Kidney (tissue), 14 donors: ENCODE results near the gene YPEL3. TPM values are rescaled to one million over a fixed set of nuclear protein-coding genes. Genes with fewer than 3 reads are reported as not detected.

ENCODE experiments used
- DNase-seq, 5 donors: peaks; one replicate each; pipeline ENCODE4 v3.0.0-alpha.2; 2013 to 2020
- FAIRE-seq: peaks from 2 replicates; lab custom pipeline; 2012; peaks lifted over from hg19 to GRCh38; lab: Jason Lieb, UNC
- H3K27ac ChIP-seq, 2 donors: one replicate each; pipeline ENCODE4 v1.7.0; 2013; ENCODE audit warnings: low read depth in 2 of 2, low read length in 2 of 2, inconsistent platforms in 1 of 2
- H3K27me3 ChIP-seq: one replicate; pipeline ENCODE4 v1.7.1; 2013; ENCODE audit warnings: low read length, inconsistent platforms; ENCODE audit not compliant: control insufficient read depth, insufficient read depth
- H3K36me3 ChIP-seq, 3 donors: one replicate each; pipeline versions ENCODE4 v1.7.0 to v1.7.1; 2013; ENCODE audit warnings: low read length in 3 of 3, control low read depth in 1 of 3, inconsistent platforms in 1 of 3; ENCODE audit not compliant: insufficient read depth in 3 of 3, control insufficient read depth in 2 of 3
- H3K4me1 ChIP-seq, 3 donors: one replicate each; pipeline versions ENCODE4 v1.7.0 to v1.7.1; 2013; ENCODE audit warnings: low read length in 3 of 3, inconsistent platforms in 1 of 3, low read depth in 1 of 3; ENCODE audit not compliant: control insufficient read depth in 2 of 3, insufficient read depth in 2 of 3
- H3K4me3 ChIP-seq, 3 donors: one replicate each; pipeline versions ENCODE4 v1.7.0 to v1.8.1; 2013; ENCODE audit warnings: low read length in 3 of 3, control low read depth in 1 of 3, inconsistent platforms in 1 of 3
- H3K9ac ChIP-seq, 3 donors: one replicate each; pipeline versions ENCODE4 v1.7.0 to v1.7.1; 2013; ENCODE audit warnings: low read length in 3 of 3, control low read depth in 1 of 3, inconsistent platforms in 1 of 3
- H3K9me3 ChIP-seq, 3 donors: one replicate each; pipeline versions ENCODE4 v1.7.0 to v1.7.1; 2013; ENCODE audit warnings: low read length in 3 of 3, control low read depth in 1 of 3, inconsistent platforms in 1 of 3; ENCODE audit not compliant: control insufficient read depth in 2 of 3, insufficient read depth in 1 of 3
- CTCF ChIP-seq: IDR thresholded peaks from 3 replicates; pipeline ENCODE4 v1.5.1; 2012; ENCODE audit warnings: mild to moderate bottlenecking, moderate library complexity, borderline replicate concordance; ENCODE audit not compliant: insufficient read depth; ENCODE audit errors: extremely low read depth
- intact Hi-C: fragments of 100-400 bp; cut with DNase I; formaldehyde crosslinking; loops from one replicate; pipeline ENCODE4 v1.11.1; 2022
- polyA plus RNA-seq: library from polyadenylated mRNA; stranded (reverse); fragments of 350-450 nt; fragmentation: Illumina TruSeq; extraction: RNeasy Lipid Tissue Mini Kit (QIAGEN cat#74804); gene quantifications from one replicate; pipeline ENCODE4 v1.2.3, GENCODE V29; 2014; ENCODE audit warnings: low read depth, low replicate concordance; ENCODE audit not compliant: insufficient read depth
- total RNA-seq: library from RNA; stranded (reverse); fragmentation: NEBNext Ultra II Directional; extraction: Animal tissue kit (Norgen Biotek cat#: 25700); gene quantifications from one replicate; pipeline ENCODE4 v1.2.1, GENCODE V29; 2021
- donor health status: control.
- donor health status: control.
- donor health status: control.
- donor health status: control.
- donor health status: control.
- donor health status: DM: yes; HTN: yes; CAD: no.
- donor health status: Normal renal cell carcinoma (clear cell type).

The YPEL3 gene
- total and polyA plus RNA-seq, 2 donors from 2014 or later: 40.0 to 107 TPM

- no peak for FAIRE-seq
- peak overlapping the region; percentile 56 to 91 (median 81) for H3K4me3 ChIP-seq
Observed at GRCh38 chr16:30064729-30065101, 31.3 kb downstream of the YPEL3 start.

GRCh38 chr16:30063893-30064728, 31.9 kb downstream of the YPEL3 start:
- peak; percentile 34 for TF ChIP-seq CTCF
- Histone ChIP-seq H3K27me3 (no peaks in the 10 kb centered on the region), H3K9ac (peak overlapping the region in 2 of 3 donors; percentile 52 to 97), H3K4me3 (peak overlapping the region; percentile 3 to 91 (median 56)), H3K27ac (peak overlapping the region; percentile 97 to 99), H3K36me3 (peaks cover 8 to 23% (median 15%) of the 10 kb centered on the region in 3 donors), H3K9me3 (no peaks in the 10 kb centered on the region), H3K4me1 (peaks cover 0 to 33% (median 18%) of the 10 kb centered on the region in 3 donors)
- DNase-seq: peak; percentile 85 to 93 (median 90)
- no peak for FAIRE-seq
- intact Hi-C loops: no loop called here

More at GRCh38 chr16:30064729-30065101, 31.3 kb downstream of the YPEL3 start:
- Histone ChIP-seq H3K36me3 (peaks cover 8 to 29% (median 21%) of the 10 kb centered on the region in 3 donors), H3K9me3 (no peaks in the 10 kb centered on the region), H3K27ac (peak overlapping the region; percentile 97 to 99), H3K27me3 (no peaks in the 10 kb centered on the region), H3K9ac (peak overlapping the region; percentile 52 to 97 (median 52)), H3K4me1 (peaks cover 0 to 39% (median 18%) of the 10 kb centered on the region in 3 donors)
- no peak for TF ChIP-seq CTCF
- intact Hi-C loops: no loop called here
- peak in 1 of 5 donors; percentile 87 for DNase-seq

GRCh38 chr16:30063278-30063892, 32.6 kb downstream of the YPEL3 start:
- peak overlapping the region in 2 of 3 donors; percentile 46 to 97 for H3K9ac ChIP-seq
- no peak for TF ChIP-seq CTCF
- H3K4me3 ChIP-seq: peak overlapping the region in 1 of 3 donors; percentile 91
- H3K36me3 ChIP-seq: peaks cover 3 to 16% (median 8%) of the 10 kb centered on the region in 3 donors
- H3K9me3 ChIP-seq: no peaks in the 10 kb centered on the region
- H3K4me1 ChIP-seq: peaks cover 0 to 26% (median 15%) of the 10 kb centered on the region in 3 donors
- intact Hi-C loops: no loop called here
- DNase-seq (no peak), FAIRE-seq (no peak)
- H3K27ac ChIP-seq: peak overlapping the region; percentile 97 to 99
- H3K27me3 ChIP-seq: no peaks in the 10 kb centered on the region
